ENCODE measurements around the gene AKR1D1. TPM values are rescaled to one million over a fixed set of nuclear protein-coding genes. Genes with fewer than 3 reads are reported as not detected.

AKR1D1 gene
- polyA plus RNA-seq, 1 donor from 2014 or later: not detected

GRCh38 chr7:138122162-138122561 is 45.9 kb downstream of the AKR1D1 start:
- H3F3A ChIP-seq (ENCODE audit: insufficient read depth, low read length, poor library complexity, severe bottlenecking): no peaks in the 10 kb centered on the region
- H3K36me3 ChIP-seq (ENCODE audit: insufficient read depth, low read length): no peaks in the 10 kb centered on the region
- no peaks in the 10 kb centered on the region for H4K20me1 ChIP-seq (ENCODE audit: insufficient read depth)
- no peak overlapping the region for H3K4me2 ChIP-seq (ENCODE audit: low read length)
- no peak overlapping the region for H2AFZ ChIP-seq (ENCODE audit: low read depth, low read length)
- H3K79me2 ChIP-seq (replicated peaks; ENCODE audit: insufficient read depth, low read length): no peaks in the 10 kb centered on the region
- H3K9ac ChIP-seq (ENCODE audit: low read length): no peak overlapping the region
- no peak overlapping the region for H3K4me3 ChIP-seq (ENCODE audit: low read length)
- no peaks in the 10 kb centered on the region for H3K9me3 ChIP-seq (ENCODE audit: low read length)
- no peak overlapping the region for H3K27ac ChIP-seq (ENCODE audit: low read length)
- no peak for TF ChIP-seq REST (IDR thresholded peaks at IDR 0.05; ENCODE audit: borderline replicate concordance)
- TF ChIP-seq EZH2 (IDR thresholded peaks at IDR 0.05; ENCODE audit: borderline replicate concordance, insufficient read depth, low read length, poor library complexity, severe bottlenecking): no peak
- no peak for TF ChIP-seq SMC3 (conservative IDR thresholded peaks at IDR 0.05; ENCODE audit: poor library complexity)
- TF ChIP-seq TAF1 (IDR thresholded peaks at IDR 0.05; ENCODE audit: low read depth): no peak
- no peak for TF ChIP-seq EP300 (conservative IDR thresholded peaks at IDR 0.05; ENCODE audit: poor library complexity, severe bottlenecking)
- no peak for TF ChIP-seq CTCF (IDR thresholded peaks at IDR 0.05; ENCODE audit: poor library complexity, severe bottlenecking)
- TF ChIP-seq MXI1 (conservative IDR thresholded peaks at IDR 0.05; ENCODE audit: poor library complexity, severe bottlenecking): no peak
- TF ChIP-seq POLR2AphosphoS5 (IDR thresholded peaks at IDR 0.05): no peak
- TF ChIP-seq RAD21 (conservative IDR thresholded peaks at IDR 0.05): no peak
- no peaks in the 10 kb centered on the region for H3K27me3 ChIP-seq (ENCODE audit: insufficient read depth, low read depth, low read length)
- H3K9me2 ChIP-seq (ENCODE audit: insufficient read depth, low read length): no peaks in the 10 kb centered on the region

- no peak for TF ChIP-seq CTCF (IDR thresholded peaks at IDR 0.05; ENCODE audit: poor library complexity, severe bottlenecking)
- TF ChIP-seq REST (IDR thresholded peaks at IDR 0.05; ENCODE audit: borderline replicate concordance): no peak
- TF ChIP-seq RAD21 (conservative IDR thresholded peaks at IDR 0.05): no peak
- TF ChIP-seq TAF1 (IDR thresholded peaks at IDR 0.05; ENCODE audit: low read depth): no peak
- TF ChIP-seq EZH2 (IDR thresholded peaks at IDR 0.05; ENCODE audit: borderline replicate concordance, insufficient read depth, low read length, poor library complexity, severe bottlenecking): no peak
- TF ChIP-seq MXI1 (conservative IDR thresholded peaks at IDR 0.05; ENCODE audit: poor library complexity, severe bottlenecking): no peak
- TF ChIP-seq EP300 (conservative IDR thresholded peaks at IDR 0.05; ENCODE audit: poor library complexity, severe bottlenecking): no peak
- no peak for TF ChIP-seq SMC3 (conservative IDR thresholded peaks at IDR 0.05; ENCODE audit: poor library complexity)
- no peak for TF ChIP-seq POLR2AphosphoS5 (IDR thresholded peaks at IDR 0.05)
- Histone ChIP-seq H3K27me3 (ENCODE audit: insufficient read depth, low read depth, low read length) (no peaks in the 10 kb centered on the region), H4K20me1 (ENCODE audit: insufficient read depth) (no peaks in the 10 kb centered on the region), H3K36me3 (ENCODE audit: insufficient read depth, low read length) (no peaks in the 10 kb centered on the region), H2AFZ (ENCODE audit: low read depth, low read length) (no peak overlapping the region), H3K9me3 (ENCODE audit: low read length) (no peaks in the 10 kb centered on the region), H3K9me2 (ENCODE audit: insufficient read depth, low read length) (no peaks in the 10 kb centered on the region), H3F3A (ENCODE audit: insufficient read depth, low read length, poor library complexity, severe bottlenecking) (no peaks in the 10 kb centered on the region), H3K27ac (ENCODE audit: low read length) (no peak overlapping the region), H3K4me2 (ENCODE audit: low read length) (no peak overlapping the region), H3K9ac (ENCODE audit: low read length) (no peak overlapping the region), H3K79me2 (replicated peaks; ENCODE audit: insufficient read depth, low read length) (no peaks in the 10 kb centered on the region), H3K4me3 (ENCODE audit: low read length) (no peak overlapping the region)
Observed at GRCh38 chr7:138125119-138125518, 48.9 kb downstream of the AKR1D1 start.
